Stimulated activated CD8-positive, alpha-beta memory T cell treated with anti-CD3 and anti-CD28 coated beads, Interleukin-12 subunit alpha, Interleukin-12 subunit beta, amount 100 ng/mL, for 24 hours (primary cell): ENCODE results near the gene GALNT9.
"Not testable (repeated sequence)": the region's sequence is repeated elsewhere in the genome, so short reads cannot be mapped to it uniquely, and the experiment has no call there.

Experiments
- DNase-seq: peaks from one replicate; pipeline ENCODE4 v3.0.0-alpha.2; 2020; ENCODE audit errors: extremely low read depth

The GALNT9 gene

GRCh38 chr12:132236129-132236929, 93.1 kb downstream of the GALNT9 start:
- DNase-seq, result no peak

- no peak for DNase-seq
Observed at GRCh38 chr12:132235116-132235820, 94.1 kb downstream of the GALNT9 start.

GRCh38 chr12:132230381-132230780, 99.0 kb downstream of the GALNT9 start:
- no peak for DNase-seq

- DNase-seq, result no peak
Observed at GRCh38 chr12:132229926-132230325, 99.5 kb downstream of the GALNT9 start.

GRCh38 chr12:132229193-132229760, 100.1 kb downstream of the GALNT9 start:
- DNase-seq, result no peak

GRCh38 chr12:132228476-132229192, 100.8 kb downstream of the GALNT9 start:
- DNase-seq, result no peak

GRCh38 chr12:132227782-132228475, 101.5 kb downstream of the GALNT9 start:
- DNase-seq, result no peak

- no peak for DNase-seq
Observed at GRCh38 chr12:132227118-132227517, 102.3 kb downstream of the GALNT9 start.

- DNase-seq, result no peak
Observed at GRCh38 chr12:132226604-132227003, 102.8 kb downstream of the GALNT9 start.

GRCh38 chr12:132225214-132225613, 104.2 kb downstream of the GALNT9 start:
- no peak for DNase-seq

- no peak for DNase-seq
Observed at GRCh38 chr12:132224484-132224883, 104.9 kb downstream of the GALNT9 start.

GRCh38 chr12:132222808-132223173, 106.6 kb downstream of the GALNT9 start:
- DNase-seq, result no peak

GRCh38 chr12:132222096-132222807, 107.1 kb downstream of the GALNT9 start:
- no peak for DNase-seq

- not testable (repeated sequence) for DNase-seq
Observed at GRCh38 chr12:132219761-132220160, 109.6 kb downstream of the GALNT9 start.

- DNase-seq, result no peak
Observed at GRCh38 chr12:132219323-132219722, 110.1 kb downstream of the GALNT9 start.

- no peak for DNase-seq
Observed at GRCh38 chr12:132218915-132219314, 110.5 kb downstream of the GALNT9 start.

- no peak for DNase-seq
Observed at GRCh38 chr12:132218527-132218875, 110.9 kb downstream of the GALNT9 start.

GRCh38 chr12:132217800-132218526, 111.4 kb downstream of the GALNT9 start:
- no peak for DNase-seq

- DNase-seq, result no peak
Observed at GRCh38 chr12:132217371-132217770, 112.0 kb downstream of the GALNT9 start.

GRCh38 chr12:132216354-132216987, 112.9 kb downstream of the GALNT9 start:
- DNase-seq, result no peak
